Measurements from ENCODE around the gene AMDHD2.
"Not testable (repeated sequence)": the region's sequence is repeated elsewhere in the genome, so short reads cannot be mapped to it uniquely, and the experiment has no call there.

DNA sequence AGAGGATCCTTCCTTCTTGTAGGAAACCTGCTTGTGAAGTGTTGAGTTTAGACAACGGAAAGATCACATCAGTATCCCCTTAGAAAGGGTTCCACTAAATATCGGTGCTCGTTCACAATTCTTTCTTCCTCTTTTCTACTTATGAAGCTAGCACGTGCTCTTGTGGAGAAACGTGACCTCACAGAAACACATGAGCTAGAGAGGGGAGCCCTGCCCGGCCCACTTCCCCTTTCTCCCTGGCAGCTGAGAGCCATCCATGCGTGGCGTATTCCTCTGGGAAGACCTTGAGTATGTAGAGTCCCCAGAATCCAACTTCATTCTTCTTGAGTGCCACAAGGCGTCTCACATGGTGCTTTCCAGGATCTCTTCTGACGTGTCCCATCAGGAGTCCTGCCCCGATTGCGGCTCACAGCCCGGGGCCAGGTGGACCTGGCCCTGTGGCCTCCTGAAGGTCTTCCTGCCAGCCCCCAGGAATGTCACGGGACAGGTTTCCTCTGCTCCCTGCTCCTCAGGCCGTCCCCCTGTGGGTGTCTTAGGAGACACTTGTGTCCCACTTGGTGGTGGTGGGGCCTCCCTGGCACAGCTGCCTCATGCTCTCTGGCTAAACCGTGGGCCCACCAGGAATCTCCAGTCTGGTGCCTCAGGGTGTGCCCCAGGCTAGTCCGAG is 40.1 kb downstream of the AMDHD2 start:
- TF ChIP-seq CTCF (IDR thresholded peaks at IDR 0.05); ZFX (IDR thresholded peaks at IDR 0.05; ENCODE audit: borderline replicate concordance): not testable (repeated sequence)
